Measurements from ENCODE around the gene ATP9B.

ATP9B gene

GRCh38 chr18:79203017-79203605 is 133.9 kb downstream of the ATP9B start:
- no peak for DNase-seq

- no peak for DNase-seq
These were observed 136.0 kb downstream of the ATP9B start for GRCh38 chr18:79204889-79205807.

- no peak for DNase-seq
These were observed 137.2 kb downstream of the ATP9B start for GRCh38 chr18:79206444-79206843.

DNA sequence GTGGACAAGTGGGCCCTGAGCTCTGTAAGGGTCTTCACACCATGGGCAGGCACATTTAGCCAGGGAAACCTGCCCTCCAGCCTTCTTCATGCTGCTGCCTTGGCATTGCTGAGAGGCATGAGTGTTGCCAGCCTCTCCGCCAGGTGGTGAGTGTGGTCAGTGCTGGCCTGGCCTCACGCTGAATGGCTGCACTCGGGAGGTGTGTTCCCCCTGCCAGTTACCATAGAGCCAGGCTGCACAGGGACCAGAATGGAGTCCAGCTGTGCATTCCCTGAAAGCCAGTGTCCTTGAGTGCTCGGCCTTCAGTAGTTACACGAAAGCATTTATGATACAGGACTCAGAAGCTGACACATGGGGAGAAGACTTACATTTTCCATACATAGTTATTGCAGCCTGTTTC is 139.7 kb downstream of the ATP9B start:
- no peak for DNase-seq

- DNase-seq = no peak
These were observed 141.1 kb downstream of the ATP9B start for GRCh38 chr18:79210002-79210910.

- no peak for DNase-seq
These were observed 142.7 kb downstream of the ATP9B start for GRCh38 chr18:79211844-79212243.

DNA sequence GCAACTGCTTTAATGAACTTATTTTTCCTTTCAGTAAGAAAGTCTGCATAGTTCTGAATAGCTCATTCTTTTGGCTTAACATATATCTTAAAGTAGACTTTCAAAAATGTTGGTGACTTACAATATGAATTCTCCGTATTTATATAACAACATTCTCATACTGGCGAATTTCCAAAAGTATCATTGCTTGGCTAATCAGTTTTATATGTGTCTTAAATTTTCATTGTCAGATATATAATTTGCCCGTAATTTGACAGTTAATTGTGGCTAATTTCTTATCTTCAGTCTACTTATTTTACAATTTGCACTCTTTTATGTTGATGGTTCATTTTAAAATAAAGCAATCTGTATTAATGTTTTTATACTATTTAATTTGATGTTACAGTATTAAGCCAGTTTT is 144.9 kb downstream of the ATP9B start:
- no peak for DNase-seq

DNA sequence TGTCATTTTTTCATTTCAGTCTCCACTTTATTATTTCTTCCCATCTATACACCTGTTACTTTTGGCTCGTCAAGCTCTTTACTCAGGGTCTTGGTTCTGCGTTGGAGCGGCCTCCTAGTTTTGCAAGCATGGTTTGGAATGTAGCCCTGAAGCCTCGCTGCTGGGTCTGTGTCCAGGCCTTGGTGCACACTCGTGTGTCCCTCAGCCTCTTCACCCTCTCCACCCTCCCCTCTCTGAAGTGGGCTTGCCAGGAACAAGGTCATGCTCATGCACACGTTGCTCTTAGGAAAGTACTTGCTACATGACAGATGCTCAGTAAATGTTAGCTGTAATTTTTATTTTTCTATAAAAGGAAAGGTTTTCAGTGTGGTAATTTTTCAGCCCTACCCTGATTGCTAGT is 147.0 kb downstream of the ATP9B start:
- DNase-seq = no peak

DNA sequence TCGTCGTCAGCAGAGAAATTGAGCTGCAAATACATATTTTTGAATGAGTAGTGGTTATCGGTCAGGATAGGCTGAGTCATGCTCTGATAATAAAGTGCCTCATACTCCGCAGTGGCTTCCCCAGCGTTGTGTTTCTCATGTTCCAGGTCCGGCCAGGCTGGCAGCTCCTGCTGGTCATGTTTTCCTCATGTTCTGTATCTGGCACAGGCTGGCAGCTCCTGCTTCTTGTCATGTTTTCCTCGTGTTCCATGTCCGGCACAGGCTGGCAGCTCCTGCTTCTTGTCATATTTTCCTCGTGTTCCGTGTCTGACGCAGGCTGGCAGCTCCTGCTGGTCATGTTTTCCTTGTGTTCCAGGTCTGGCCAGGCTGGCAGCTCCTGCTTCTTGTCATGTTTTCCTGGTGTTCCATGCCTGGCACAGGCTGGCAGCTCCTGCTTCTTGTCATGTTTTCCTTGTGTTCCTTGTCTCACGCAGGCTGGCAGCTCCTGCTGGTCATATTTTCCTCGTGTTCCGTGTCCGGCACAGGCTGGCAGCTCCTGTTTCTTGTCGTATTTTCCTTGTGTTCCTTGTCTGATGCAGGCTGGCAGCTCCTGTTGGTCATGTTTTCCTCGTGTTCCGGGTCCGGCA is 148.9 kb downstream of the ATP9B start:
- DNase-seq = no peak

DNA sequence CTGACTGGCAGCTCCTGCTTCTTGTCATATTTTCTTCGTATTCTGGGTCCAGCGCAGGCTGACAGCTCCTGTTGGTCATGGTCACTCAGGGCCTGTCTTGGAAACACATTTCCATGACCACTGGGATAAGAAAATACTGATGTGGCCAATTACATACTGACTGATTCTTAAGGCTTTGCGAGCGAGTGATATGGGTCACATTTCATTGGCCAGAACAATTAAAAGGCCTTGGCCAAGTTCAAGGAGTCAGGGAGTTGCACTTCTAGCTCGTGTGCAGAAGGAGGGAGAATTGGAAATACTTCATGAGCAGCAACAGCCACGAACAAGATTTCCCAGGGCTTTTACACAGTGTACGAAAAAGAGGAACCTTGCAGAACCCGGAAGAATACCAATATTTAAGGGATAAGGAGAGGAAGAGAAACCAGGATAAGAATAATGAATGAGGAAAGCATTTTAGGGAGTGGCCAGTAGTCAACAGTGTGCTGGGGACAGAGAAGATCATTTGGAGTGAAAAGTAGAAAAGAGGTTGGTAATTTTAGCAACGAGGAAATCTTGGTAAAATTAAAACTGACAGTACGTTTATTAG is 149.5 kb downstream of the ATP9B start:
- DNase-seq = no peak

DNA sequence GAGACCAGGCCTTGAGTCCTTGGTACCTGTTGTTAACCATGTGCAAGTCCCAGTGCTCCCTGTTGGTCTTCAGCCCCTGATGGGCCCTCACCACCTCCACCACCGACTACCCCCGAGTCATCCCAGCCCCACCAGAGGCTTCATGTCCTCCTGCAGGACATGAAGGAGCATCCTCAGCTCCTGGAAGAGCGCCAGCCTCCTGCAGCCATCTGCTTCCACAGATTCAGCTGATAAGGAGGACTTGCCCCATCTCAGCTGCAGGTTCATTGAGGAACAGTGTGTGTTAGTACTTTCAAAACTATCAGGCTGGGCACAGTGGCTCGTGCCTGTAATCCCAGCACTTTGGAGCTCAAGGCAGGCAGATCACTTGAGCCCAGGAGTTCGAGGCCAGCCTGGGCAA is 151.9 kb downstream of the ATP9B start:
- no peak for DNase-seq

DNA sequence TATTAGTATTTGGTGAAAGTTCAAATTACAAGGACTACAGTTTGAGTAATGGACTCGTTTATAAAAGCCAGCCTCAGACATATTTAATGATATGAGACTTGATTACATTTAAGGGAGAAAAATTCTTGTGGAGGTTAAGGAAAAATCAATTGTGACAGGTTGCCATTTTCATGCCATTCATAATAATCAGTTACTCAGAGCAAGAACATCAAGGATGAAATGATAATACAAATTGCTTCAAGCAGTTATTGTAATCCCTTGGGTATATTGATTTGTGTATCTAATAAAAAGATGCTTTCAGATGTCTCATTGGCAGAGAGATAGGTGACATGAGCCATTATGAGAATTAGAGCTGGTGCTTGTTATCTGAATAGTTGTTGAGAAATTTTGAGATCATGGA is 153.6 kb downstream of the ATP9B start:
- DNase-seq = no peak

- no peak for DNase-seq
These were observed 154.2 kb downstream of the ATP9B start for GRCh38 chr18:79223431-79223830.

DNA sequence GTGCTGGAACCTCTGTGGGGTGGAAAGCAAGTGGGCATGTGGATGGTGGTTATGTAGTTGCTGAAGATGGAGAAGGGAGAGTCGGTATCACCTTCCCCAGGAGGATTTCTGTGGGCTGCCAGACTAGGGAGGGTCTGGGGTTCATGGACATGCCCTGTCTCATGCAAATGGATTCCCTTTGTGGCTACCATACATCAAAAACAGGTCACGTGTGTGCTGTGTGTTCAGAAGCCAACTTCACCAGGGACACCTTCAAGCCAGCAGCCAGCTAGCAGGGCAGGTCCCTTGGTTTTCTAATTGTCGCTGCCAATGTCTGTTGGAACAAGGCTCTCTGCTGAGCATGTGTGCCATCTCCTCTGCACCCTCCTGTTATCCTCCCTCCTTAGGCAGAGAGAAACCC is 155.2 kb downstream of the ATP9B start:
- no peak for DNase-seq

- DNase-seq = no peak
These were observed 158.4 kb downstream of the ATP9B start for GRCh38 chr18:79227621-79228020.

GRCh38 chr18:79229431-79229830 is 160.2 kb downstream of the ATP9B start:
- DNase-seq = no peak

GRCh38 chr18:79234438-79234837 is 165.2 kb downstream of the ATP9B start:
- no peak for DNase-seq

GRCh38 chr18:79239631-79240030 is 170.4 kb downstream of the ATP9B start:
- DNase-seq = no peak

GRCh38 chr18:79241755-79242154 is 172.6 kb downstream of the ATP9B start:
- peak; percentile 23 for DNase-seq

DNA sequence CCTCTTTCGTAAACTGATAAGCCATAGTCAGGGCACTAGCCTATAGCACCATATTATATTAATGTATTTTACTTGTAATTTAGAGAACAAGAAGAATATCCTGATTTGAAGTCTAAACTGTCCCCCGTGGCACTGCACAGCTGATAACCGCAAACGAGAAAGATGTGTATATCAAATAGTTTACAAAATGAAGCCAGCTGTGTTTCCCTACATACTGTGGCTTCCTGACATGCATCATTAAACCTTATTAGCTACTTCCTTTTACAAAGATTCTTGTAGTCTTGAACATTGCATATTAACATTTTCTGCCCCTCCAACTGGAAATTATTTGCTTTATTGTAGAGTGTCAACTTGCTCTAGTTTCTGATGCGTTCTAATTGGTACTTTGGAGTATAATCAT is 173.1 kb downstream of the ATP9B start:
- DNase-seq = no peak

DNA sequence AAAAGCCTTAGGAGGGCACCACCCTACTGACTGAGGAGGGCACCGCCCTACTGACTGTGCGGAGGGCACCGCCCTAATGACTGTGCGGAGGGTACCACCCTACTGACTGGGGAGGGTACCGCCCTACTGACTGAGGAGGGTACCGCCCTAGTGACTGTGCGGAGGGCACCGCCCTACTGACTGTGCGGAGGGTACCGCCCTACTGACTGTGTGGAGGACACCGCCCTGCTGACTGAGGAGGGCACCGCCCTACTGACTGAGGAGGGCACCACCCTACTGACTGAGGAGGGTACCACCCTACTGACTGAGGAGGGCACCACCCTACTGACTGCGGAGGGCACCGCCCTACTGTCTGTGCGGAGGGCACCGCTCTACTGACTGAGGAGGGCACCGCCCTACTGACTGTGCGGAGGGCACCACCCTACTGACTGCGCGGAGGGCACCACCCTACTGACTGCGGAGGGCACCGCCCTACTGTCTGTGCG is 176.4 kb downstream of the ATP9B start:
- DNase-seq = no peak
